Measurements from ENCODE around the gene DHX34.

- TF ChIP-seq CTCF (IDR thresholded peaks at IDR 0.05; ENCODE audit: poor library complexity) (no peak), EZH2phosphoT487 (IDR thresholded peaks at IDR 0.05; ENCODE audit: low read depth, severe bottlenecking, unreplicated experiment) (no peak)
Observed at GRCh38 chr19:47339196-47339880, 9.8 kb upstream of the DHX34 start.

All from hepatocyte (in vitro differentiated cells).